GM10266 (cell line): ENCODE data around the gene OAS3.

Experiments
- DNase-seq: peaks from one replicate; pipeline ENCODE4 v3.0.0; 2012; ENCODE audit errors: extremely low spot score
- CTCF ChIP-seq: IDR thresholded peaks from 2 replicates; pipeline ENCODE4 v1.5.1; 2012; ENCODE audit warnings: mild to moderate bottlenecking, low read depth; ENCODE audit not compliant: control insufficient read depth, insufficient read depth; ENCODE audit errors: missing control alignments

OAS3 gene

GRCh38 chr12:113019025-113019424 lies 80.8 kb downstream of the OAS3 start:
- no peak for TF ChIP-seq CTCF
- DNase-seq: no peak

GRCh38 chr12:113021500-113021899 lies 83.2 kb downstream of the OAS3 start:
- no peak for TF ChIP-seq CTCF
- DNase-seq: no peak
